GM12873 (cell line): ENCODE data around the gene FAM163B.

ENCODE experiments used
- TF ChIP-seq, protein P1 (sequence below): IDR thresholded peaks from 2 replicates; pipeline ENCODE4 v1.5.1; 2012; ENCODE audit warnings: low read depth, mild to moderate bottlenecking, moderate library complexity, low read length, control low read depth; ENCODE audit not compliant: insufficient read depth; ENCODE audit errors: missing control alignments

The FAM163B gene

DNA sequence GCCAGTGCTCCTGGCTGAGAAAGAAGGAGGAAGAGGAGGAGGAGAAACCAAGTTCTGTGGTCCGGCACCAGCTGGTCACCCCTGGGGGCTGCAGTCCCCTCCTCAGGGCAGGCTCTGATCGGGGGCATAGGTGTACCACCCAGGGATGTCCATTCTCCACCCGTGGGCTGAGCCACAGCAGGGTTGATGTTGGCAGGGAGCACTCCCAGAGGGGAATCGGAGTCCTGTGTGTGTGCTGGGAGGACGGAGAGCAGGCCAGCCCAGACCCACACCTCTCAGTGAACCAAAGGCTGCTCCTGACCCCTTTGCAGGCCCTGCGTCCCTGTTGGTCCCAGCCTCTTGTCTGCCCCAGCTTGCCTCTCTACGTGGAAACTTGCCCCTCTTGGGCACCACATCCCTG is 79.3 kb downstream of the FAM163B start:
- TF ChIP-seq, protein P1, sequence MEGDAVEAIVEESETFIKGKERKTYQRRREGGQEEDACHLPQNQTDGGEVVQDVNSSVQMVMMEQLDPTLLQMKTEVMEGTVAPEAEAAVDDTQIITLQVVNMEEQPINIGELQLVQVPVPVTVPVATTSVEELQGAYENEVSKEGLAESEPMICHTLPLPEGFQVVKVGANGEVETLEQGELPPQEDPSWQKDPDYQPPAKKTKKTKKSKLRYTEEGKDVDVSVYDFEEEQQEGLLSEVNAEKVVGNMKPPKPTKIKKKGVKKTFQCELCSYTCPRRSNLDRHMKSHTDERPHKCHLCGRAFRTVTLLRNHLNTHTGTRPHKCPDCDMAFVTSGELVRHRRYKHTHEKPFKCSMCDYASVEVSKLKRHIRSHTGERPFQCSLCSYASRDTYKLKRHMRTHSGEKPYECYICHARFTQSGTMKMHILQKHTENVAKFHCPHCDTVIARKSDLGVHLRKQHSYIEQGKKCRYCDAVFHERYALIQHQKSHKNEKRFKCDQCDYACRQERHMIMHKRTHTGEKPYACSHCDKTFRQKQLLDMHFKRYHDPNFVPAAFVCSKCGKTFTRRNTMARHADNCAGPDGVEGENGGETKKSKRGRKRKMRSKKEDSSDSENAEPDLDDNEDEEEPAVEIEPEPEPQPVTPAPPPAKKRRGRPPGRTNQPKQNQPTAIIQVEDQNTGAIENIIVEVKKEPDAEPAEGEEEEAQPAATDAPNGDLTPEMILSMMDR = no peak

DNA sequence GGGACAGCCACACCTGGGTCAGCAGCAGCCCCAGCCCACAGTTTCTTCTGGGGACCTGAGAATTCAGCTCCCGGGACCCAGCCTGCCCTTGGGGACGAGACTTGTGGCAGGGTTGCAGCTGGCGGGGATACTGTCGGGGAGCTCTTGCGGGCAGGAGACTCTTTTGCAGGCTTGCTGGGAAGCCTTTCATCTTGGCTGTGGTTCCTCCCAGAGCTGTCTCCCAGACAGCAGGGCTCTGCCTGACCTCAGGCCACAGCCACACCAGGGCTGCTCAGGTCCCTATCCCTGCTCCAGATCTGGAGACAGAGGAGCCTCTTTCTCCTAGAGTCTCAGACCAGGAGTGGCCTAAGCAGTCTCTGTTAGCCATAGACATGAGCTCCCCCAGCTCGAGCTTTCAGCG is 79.7 kb downstream of the FAM163B start:
- TF ChIP-seq, protein P1 = no peak

DNA sequence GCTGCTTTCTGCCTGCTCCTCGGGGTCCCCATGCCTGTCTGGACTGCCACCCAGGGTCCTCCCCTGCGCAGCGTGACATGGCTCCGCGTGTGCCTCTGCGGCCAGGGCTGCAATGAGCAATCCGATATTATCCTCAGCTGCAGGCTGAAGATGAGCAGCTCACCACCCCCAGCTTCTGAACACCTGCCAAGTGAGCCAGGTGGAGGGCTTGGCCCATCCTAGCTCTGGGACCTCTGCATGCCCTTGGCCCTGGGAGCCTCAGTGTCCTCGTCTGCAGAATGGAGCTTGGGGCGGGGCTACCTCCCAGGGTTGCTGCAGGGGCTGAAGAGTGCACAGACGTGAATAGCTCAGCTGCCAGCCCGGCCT is 80.3 kb downstream of the FAM163B start:
- TF ChIP-seq, protein P1 = no peak

DNA sequence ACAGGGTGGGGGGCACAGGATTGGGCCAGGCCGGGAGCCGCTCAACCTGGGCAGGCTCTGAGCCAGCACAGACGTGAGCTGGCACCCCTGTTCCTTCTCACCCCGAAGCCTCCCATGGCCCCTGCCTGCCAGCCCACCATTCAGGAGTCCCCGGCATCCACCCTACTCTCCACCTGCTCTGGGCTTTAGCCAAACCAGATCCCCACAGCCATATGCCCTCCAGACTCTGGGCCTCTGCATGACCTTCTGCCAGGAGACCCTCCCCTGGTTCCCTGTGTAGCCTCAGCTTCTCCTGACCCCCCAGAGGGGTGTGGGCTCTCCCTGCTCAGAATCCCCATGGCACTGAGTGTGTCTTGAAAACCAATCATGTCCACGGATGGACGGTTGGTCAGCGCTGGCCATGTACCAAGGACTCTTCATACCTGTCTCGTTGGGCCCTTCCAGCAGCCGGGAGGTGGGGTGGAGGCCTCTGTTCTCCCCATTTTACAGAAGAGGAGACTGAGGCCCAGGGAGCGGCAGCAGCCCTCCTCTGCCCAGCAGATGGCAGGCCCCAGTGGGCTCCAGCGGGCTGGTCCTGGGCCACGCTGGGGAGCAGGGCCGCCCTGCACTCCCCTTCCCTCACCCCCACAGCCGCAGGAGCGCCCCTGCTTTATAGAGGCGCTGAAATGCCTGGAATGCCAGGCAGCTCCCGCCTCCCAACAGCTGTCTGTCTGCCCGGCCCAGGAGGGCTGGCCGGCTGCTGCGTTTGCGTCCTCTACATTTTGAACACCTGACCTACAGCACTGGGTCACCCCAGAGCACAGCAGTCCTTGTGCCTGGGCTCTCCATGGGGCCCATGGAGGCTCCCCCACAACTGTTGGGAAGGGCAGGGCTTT is 81.0 kb downstream of the FAM163B start:
- TF ChIP-seq, protein P1 = no peak

DNA sequence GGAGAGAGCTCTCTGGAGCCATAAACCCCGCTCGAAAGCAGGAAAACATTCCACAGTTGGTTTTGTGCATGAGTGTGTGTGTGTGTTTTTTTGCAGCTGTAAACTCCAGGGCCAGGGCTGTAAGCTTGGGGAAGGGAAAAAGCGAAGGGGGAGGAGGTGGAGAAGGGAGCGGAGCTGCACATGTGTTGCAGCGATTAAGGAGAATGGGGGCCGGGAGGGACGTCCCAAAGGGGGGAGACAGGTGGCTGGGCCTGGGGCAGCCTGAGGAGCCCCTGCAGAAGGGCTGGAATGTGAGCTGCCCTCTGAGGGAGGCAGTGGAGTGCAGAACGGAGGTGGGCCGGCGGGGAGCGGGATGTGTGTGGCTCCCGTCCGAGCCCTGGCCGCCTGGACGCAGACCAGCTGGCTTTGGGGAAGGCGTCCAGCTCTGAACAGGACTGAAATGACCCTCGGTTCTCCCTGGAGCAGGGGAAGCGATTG is 81.7 kb downstream of the FAM163B start:
- TF ChIP-seq, protein P1 = no peak
